SK-N-SH (cell line): ENCODE measurements around the gene BARD1. TPM values are rescaled to one million over a fixed set of nuclear protein-coding genes. Genes with fewer than 3 reads are reported as not detected.

Experiments used
- CTCF ChIA-PET: fragments of 300-600, 350-600 bp; formaldehyde crosslinking; extraction: SDS; loops from one replicate; lab custom pipeline; 2021; lab: Yijun Ruan, JAX
- POLR2A ChIA-PET: fragments of 350-600 bp; sonication (Branson Sonifier 250); formaldehyde crosslinking; extraction: SDS; loops from one replicate; lab custom pipeline; 2020; ENCODE audit warnings: antibody characterized with exemption, inconsistent platforms; lab: Yijun Ruan, JAX
- DNase-seq: peaks from one replicate; pipeline ENCODE4 v3.0.0; 2012
- H2AFZ ChIP-seq: fragments of 200-600 bp; sonication (generic); 2 replicates; pipeline ENCODE4 v1.8.1; 2016; ENCODE audit warnings: antibody characterized with exemption, mild to moderate bottlenecking, low read depth
- H3F3A ChIP-seq: fragments of 200-600 bp; sonication (generic); replicated peaks from 2 replicates; pipeline ENCODE3; 2016; ENCODE audit warnings: antibody characterized with exemption, mild to moderate bottlenecking; ENCODE audit not compliant: insufficient read depth
- H3K27ac ChIP-seq, 2 experiments: fragments of 200-500 bp in 1 of 2; fragments of 200-600 bp in 1 of 2; sonication (Bioruptor generic) in 1 of 2; sonication (generic), shearing (Covaris generic) in 1 of 2; 2 replicates each; pipeline versions ENCODE4 v1.5.1 to v1.6.1; 2014 to 2016; ENCODE audit warnings: low read depth in 2 of 2, inconsistent platforms in 1 of 2, low read length in 1 of 2, mild to moderate bottlenecking in 1 of 2, mixed read lengths in 1 of 2
- H3K27me3 ChIP-seq: fragments of 200-600 bp; sonication (generic), shearing (Covaris generic); 2 replicates; pipeline ENCODE4 v1.6.1; 2016; ENCODE audit warnings: mixed run types; ENCODE audit not compliant: insufficient read depth
- H3K36me3 ChIP-seq, 2 experiments: fragments of 200-500 bp in 1 of 2; fragments of 200-600 bp in 1 of 2; sonication (Bioruptor generic) in 1 of 2; sonication (generic) in 1 of 2; replicated peaks in 1 of 2; 2 replicates each; pipeline versions ENCODE3 to v1.5.1; 2014 to 2016; ENCODE audit warnings: low read length in 1 of 2, mild to moderate bottlenecking in 1 of 2; ENCODE audit not compliant: insufficient read depth in 2 of 2, control insufficient read depth in 1 of 2
- H3K4me1 ChIP-seq, 2 experiments: fragments of 200-500 bp in 1 of 2; fragments of 200-600 bp in 1 of 2; sonication (Bioruptor generic) in 1 of 2; sonication (generic), shearing (Covaris generic) in 1 of 2; 2 replicates each; pipeline versions ENCODE4 v1.5.1 to v1.6.1; 2014 to 2016; ENCODE audit warnings: low read depth in 1 of 2, low read length in 1 of 2, mixed run types in 1 of 2; ENCODE audit not compliant: insufficient read depth in 2 of 2, control insufficient read depth in 1 of 2
- H3K4me2 ChIP-seq: fragments of 200-600 bp; sonication (generic), shearing (Covaris generic); 2 replicates; pipeline ENCODE4 v1.6.1; 2017; ENCODE audit warnings: mixed run types
- H3K4me3 ChIP-seq, 2 experiments: fragments of 200-500 bp in 1 of 2; fragments of 200-600 bp in 1 of 2; sonication (Bioruptor generic) in 1 of 2; sonication (generic), shearing (Covaris generic) in 1 of 2; 2 replicates each; pipeline versions ENCODE4 v1.5.1 to v1.8.1; 2014 to 2016; ENCODE audit warnings: low read depth in 2 of 2, inconsistent platforms in 1 of 2, low read length in 1 of 2, mild to moderate bottlenecking in 1 of 2, mixed read lengths in 1 of 2, moderate library complexity in 1 of 2
- H3K79me2 ChIP-seq: fragments of 200-600 bp; sonication (generic); 2 replicates; pipeline ENCODE4 v1.8.1; 2017; ENCODE audit warnings: mild to moderate bottlenecking; ENCODE audit not compliant: insufficient read depth
- H3K9ac ChIP-seq: fragments of 200-600 bp; sonication (generic); 2 replicates; pipeline ENCODE4 v1.6.1; 2017; ENCODE audit warnings: mixed run types
- H3K9me2 ChIP-seq: fragments of 200-600 bp; sonication (generic); 2 replicates; pipeline ENCODE4 v1.6.1; 2017; ENCODE audit warnings: mixed run types
- H3K9me3 ChIP-seq: fragments of 200-600 bp; sonication (generic); 2 replicates; pipeline ENCODE4 v1.6.1; 2017; ENCODE audit warnings: mixed run types, mild to moderate bottlenecking, moderate library complexity
- H4K20me1 ChIP-seq: fragments of 200-600 bp; sonication (generic); 2 replicates; pipeline ENCODE4 v1.6.1; 2017; ENCODE audit warnings: mild to moderate bottlenecking, mixed run types; ENCODE audit not compliant: insufficient read depth
- CHD2 ChIP-seq: fragments of 150-350 bp; IDR thresholded peaks from 2 replicates; pipeline ENCODE4 v1.6.1; 2018; ENCODE audit warnings: low read length; ENCODE audit not compliant: partially characterized antibody
- EP300 ChIP-seq, 2 experiments: IDR thresholded peaks; 2 replicates each; pipeline versions ENCODE4 v1.4.0 to v1.6.1; 2012; ENCODE audit warnings: borderline replicate concordance in 1 of 2, low read depth in 1 of 2, low read length in 1 of 2
- EZH2phosphoT487 ChIP-seq: fragments of 200-600 bp; sonication (generic); IDR thresholded peaks from 2 replicates; pipeline ENCODE4 v1.6.1; 2017; ENCODE audit warnings: low read depth, mixed run types, mild to moderate bottlenecking, antibody characterized with exemption, moderate library complexity, borderline replicate concordance
- FOSL2 ChIP-seq: IDR thresholded peaks from 2 replicates; pipeline ENCODE4 v1.4.0; 2012; ENCODE audit warnings: low read depth, mild to moderate bottlenecking, moderate library complexity, borderline replicate concordance
- FOXJ3 ChIP-seq: sonication (generic); formaldehyde crosslinking; IDR thresholded peaks from 2 replicates; pipeline ENCODE4 v1.5.1; 2020; ENCODE audit warnings: mild to moderate bottlenecking, missing genetic modification reagents
- FOXM1 ChIP-seq: IDR thresholded peaks from 2 replicates; pipeline ENCODE4 v1.4.0; 2012; ENCODE audit warnings: low read depth, mild to moderate bottlenecking
- GATA2 ChIP-seq: sonication (generic); formaldehyde crosslinking; IDR thresholded peaks from 2 replicates; pipeline ENCODE4 v1.5.0; 2020; ENCODE audit warnings: mild to moderate bottlenecking, missing genetic modification reagents
- MEF2A ChIP-seq: IDR thresholded peaks from 2 replicates; pipeline ENCODE4 v1.4.0; 2012; ENCODE audit warnings: low read depth, borderline replicate concordance
- NFIC ChIP-seq: IDR thresholded peaks from 2 replicates; pipeline ENCODE4 v1.4.0; 2012; ENCODE audit warnings: borderline replicate concordance
- RAD21 ChIP-seq: IDR thresholded peaks from 2 replicates; pipeline ENCODE4 v1.6.1; 2012; ENCODE audit warnings: mild to moderate bottlenecking, low read length
- RCOR1 ChIP-seq: fragments of 150-350 bp; IDR thresholded peaks from 2 replicates; pipeline ENCODE4 v1.6.1; 2017; ENCODE audit warnings: antibody characterized with exemption, low read length
- REST ChIP-seq: IDR thresholded peaks from 2 replicates; pipeline ENCODE4 v1.6.1; 2012; ENCODE audit warnings: mild to moderate bottlenecking, low read depth, low read length, moderate library complexity
- RFX5 ChIP-seq: IDR thresholded peaks from 2 replicates; pipeline ENCODE4 v1.6.1; 2012; ENCODE audit warnings: mild to moderate bottlenecking, improper control_type of control experiment, low read length
- RXRA ChIP-seq: IDR thresholded peaks from 2 replicates; pipeline ENCODE4 v1.4.0; 2012; ENCODE audit warnings: low read depth, mild to moderate bottlenecking, borderline replicate concordance
- TCF12 ChIP-seq: IDR thresholded peaks from 2 replicates; pipeline ENCODE4 v1.4.0; 2012
- TEAD4 ChIP-seq: IDR thresholded peaks from 2 replicates; pipeline ENCODE4 v1.4.0; 2012; ENCODE audit warnings: mild to moderate bottlenecking, borderline replicate concordance; ENCODE audit not compliant: insufficient read depth
- USF1 ChIP-seq: IDR thresholded peaks from 2 replicates; pipeline ENCODE4 v1.4.0; 2012; ENCODE audit warnings: low read depth, borderline replicate concordance
- YY1 ChIP-seq: IDR thresholded peaks from 2 replicates; pipeline ENCODE4 v1.4.0; 2012; ENCODE audit warnings: low read depth, mild to moderate bottlenecking
- WGBS: methylation state at CpG from one replicate; pipeline ENCODE4 v1.1.6; 2017; ENCODE audit warnings: low lambda C conversion rate; 5-methylcytosine and 5-hydroxymethylcytosine counted together
- polyA plus RNA-seq, 3 experiments: library from polyadenylated mRNA; depleted of rRNA; stranded (reverse); fragments of >200 nt; gene quantifications; 2 replicates each; pipeline ENCODE4 v1.2.3, GENCODE V29; 2012
- TF ChIP-seq, protein P1 (sequence below): IDR thresholded peaks from 2 replicates; pipeline ENCODE4 v1.4.0; 2012; ENCODE audit warnings: low read depth, borderline replicate concordance

BARD1 gene
- polyA plus RNA-seq, 1 of the 3 experiments (the other 2 are of a cell fraction), result 2.4 TPM

- TF ChIP-seq RAD21, result no peak
- TF ChIP-seq GATA2 (CRISPR knock-in tag), result no peak
- no peak for TF ChIP-seq EZH2phosphoT487
- TF ChIP-seq, protein P1, sequence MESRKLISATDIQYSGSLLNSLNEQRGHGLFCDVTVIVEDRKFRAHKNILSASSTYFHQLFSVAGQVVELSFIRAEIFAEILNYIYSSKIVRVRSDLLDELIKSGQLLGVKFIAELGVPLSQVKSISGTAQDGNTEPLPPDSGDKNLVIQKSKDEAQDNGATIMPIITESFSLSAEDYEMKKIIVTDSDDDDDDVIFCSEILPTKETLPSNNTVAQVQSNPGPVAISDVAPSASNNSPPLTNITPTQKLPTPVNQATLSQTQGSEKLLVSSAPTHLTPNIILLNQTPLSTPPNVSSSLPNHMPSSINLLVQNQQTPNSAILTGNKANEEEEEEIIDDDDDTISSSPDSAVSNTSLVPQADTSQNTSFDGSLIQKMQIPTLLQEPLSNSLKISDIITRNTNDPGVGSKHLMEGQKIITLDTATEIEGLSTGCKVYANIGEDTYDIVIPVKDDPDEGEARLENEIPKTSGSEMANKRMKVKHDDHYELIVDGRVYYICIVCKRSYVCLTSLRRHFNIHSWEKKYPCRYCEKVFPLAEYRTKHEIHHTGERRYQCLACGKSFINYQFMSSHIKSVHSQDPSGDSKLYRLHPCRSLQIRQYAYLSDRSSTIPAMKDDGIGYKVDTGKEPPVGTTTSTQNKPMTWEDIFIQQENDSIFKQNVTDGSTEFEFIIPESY, result no peak
- TF ChIP-seq FOXM1, result no peak
- TF ChIP-seq REST, result no peak
- TF ChIP-seq USF1, result no peak
- Histone ChIP-seq H3K27ac (no peak overlapping the region), H3K27me3 (no peaks in the 10 kb centered on the region), H3K36me3 (peaks cover 27 to 48% of the 10 kb centered on the region in 2 experiments), H3K9ac (no peak overlapping the region), H3K9me2 (no peaks in the 10 kb centered on the region), H3K9me3 (no peaks in the 10 kb centered on the region; the same call in 1 of the 2 replicates), H4K20me1 (no peaks in the 10 kb centered on the region), H3F3A (no peaks in the 10 kb centered on the region), H3K4me2 (no peak overlapping the region), H3K4me3 (no peak overlapping the region), H2AFZ (no peak overlapping the region), H3K79me2 (peaks cover 53% of the 10 kb centered on the region), H3K4me1 (no peaks in the 10 kb centered on the region; a peak in 2 of 4 replicates)
- ChIA-PET POLR2A (no interaction called here), CTCF (interaction anchor here (0.6 to 0.7 kb wide), 2 partner anchors 12 to 530 kb away, joined by 3 to 4 read pairs; no protein-coding TSS in a partner anchor)
- WGBS, result 60% methylated on average over 2 of the region's 2 CpGs
- DNase-seq, result no peak
Measured at GRCh38 chr2:214781226-214781625, 28.3 kb downstream of the BARD1 start.

DNA sequence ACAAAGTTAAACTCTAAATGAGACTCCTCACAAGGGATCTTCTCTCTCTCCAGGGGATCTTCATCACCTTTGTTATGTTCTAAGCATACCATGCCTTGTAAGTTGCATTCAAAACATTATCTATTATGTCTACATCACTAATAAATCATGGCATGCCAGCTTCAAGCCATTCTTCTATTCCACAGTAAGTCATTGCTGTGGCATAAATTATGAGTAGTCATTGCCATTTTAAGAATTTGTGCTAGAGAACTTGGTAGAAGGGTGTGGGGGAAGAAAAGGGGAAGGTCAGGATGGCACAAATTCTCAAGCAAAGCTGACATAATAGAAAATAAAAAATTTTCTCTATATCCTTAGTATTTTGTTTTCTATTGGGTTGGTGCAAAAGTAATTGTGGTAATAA, 33.5 kb downstream of the BARD1 start:
- DNase-seq, result no peak

More for the DNA sequence above, 33.5 kb downstream of the BARD1 start:
- no peaks in the 10 kb centered on the region for H3F3A ChIP-seq
- no peak overlapping the region for H3K4me3 ChIP-seq
- peaks cover 22 to 42% of the 10 kb centered on the region in 2 experiments for H3K36me3 ChIP-seq
- ChIA-PET CTCF (no interaction called here), POLR2A (no interaction called here)
- no peak overlapping the region for H2AFZ ChIP-seq
- peaks cover 37% of the 10 kb centered on the region for H3K79me2 ChIP-seq
- no peaks in the 10 kb centered on the region for H3K9me2 ChIP-seq
- TF ChIP-seq TEAD4 (no peak), RFX5 (no peak), CHD2 (no peak), EZH2phosphoT487 (no peak), YY1 (no peak), RCOR1 (no peak), NFIC (no peak), MEF2A (no peak), REST (no peak), FOSL2 (no peak), EP300 (IDR thresholded peaks at IDR 0.05; ENCODE audit: borderline replicate concordance in 1 of 2, low read depth in 1 of 2, low read length in 1 of 2) (no peak), RXRA (no peak), FOXJ3 (CRISPR knock-in tag) (no peak), TCF12 (no peak), GATA2 (CRISPR knock-in tag) (no peak)
- H3K9me3 ChIP-seq, result no peaks in the 10 kb centered on the region; the same call in 1 of the 2 replicates
- no peaks in the 10 kb centered on the region for H3K27me3 ChIP-seq
- no peaks in the 10 kb centered on the region for H4K20me1 ChIP-seq
- no peak overlapping the region for H3K9ac ChIP-seq
- no peak overlapping the region for H3K4me2 ChIP-seq
- H3K4me1 ChIP-seq, result no peaks in the 10 kb centered on the region
- no peak overlapping the region for H3K27ac ChIP-seq
